GM18951 (cell line): ENCODE measurements around the gene C5orf24.
A peak's percentile ranks its signal among the peaks of the same experiment; 100 is the strongest.
"Not testable (repeated sequence)": the region's sequence is repeated elsewhere in the genome, so short reads cannot be mapped to it uniquely, and the experiment has no call there.

Source experiments
- POLR2A ChIP-seq: IDR thresholded peaks from 4 replicates; pipeline ENCODE4 v1.6.1; 2011; ENCODE audit warnings: mild to moderate bottlenecking; ENCODE audit not compliant: insufficient read length, insufficient read depth; ENCODE audit errors: extremely low read depth
- in situ Hi-C: fragments of 300-500 bp; cut with MboI; formaldehyde crosslinking; loops from one replicate; pipeline ENCODE4 v1.12.0; 2022; ENCODE audit warnings: low sequenced_read_pairs, mixed read lengths, inconsistent platforms; ENCODE audit not compliant: unreplicated experiment

Gene C5orf24

GRCh38 chr5:134837530-134838181 lies 8.1 kb upstream of the C5orf24 start:
- in situ Hi-C loops, result no loop called here
- no peak for TF ChIP-seq POLR2A

- in situ Hi-C loops, result not testable (repeated sequence)
Observed at GRCh38 chr5:134838361-134838760, 7.4 kb upstream of the C5orf24 start.

- no peak for TF ChIP-seq POLR2A
- in situ Hi-C loops, result no loop called here
Observed at GRCh38 chr5:134840811-134841210, 5.0 kb upstream of the C5orf24 start.

- TF ChIP-seq POLR2A, result no peak
- in situ Hi-C loops, result no loop called here
Observed at GRCh38 chr5:134844252-134844651, 1.5 kb upstream of the C5orf24 start.

- in situ Hi-C loops, result no loop called here
- no peak for TF ChIP-seq POLR2A
Observed at GRCh38 chr5:134845335-134845851, 375 bp upstream of the C5orf24 start.

GRCh38 chr5:134846641-134846960 lies 833 bp downstream of the C5orf24 start:
- in situ Hi-C loops, result no loop called here
- TF ChIP-seq POLR2A, result no peak

GRCh38 chr5:134849434-134849933 lies 3.7 kb downstream of the C5orf24 start:
- in situ Hi-C loops, result not testable (repeated sequence)

GRCh38 chr5:134851307-134851923 lies 5.6 kb downstream of the C5orf24 start:
- no peak for TF ChIP-seq POLR2A
- in situ Hi-C loops, result no loop called here

- in situ Hi-C loops, result not testable (repeated sequence)
Observed at GRCh38 chr5:134856465-134856864, 10.7 kb downstream of the C5orf24 start.

GRCh38 chr5:134857401-134857800 lies 11.6 kb downstream of the C5orf24 start:
- no peak for TF ChIP-seq POLR2A
- in situ Hi-C loops, result no loop called here

- TF ChIP-seq POLR2A, result no peak
Observed at GRCh38 chr5:134864707-134865106, 18.9 kb downstream of the C5orf24 start.

GRCh38 chr5:134873494-134873893 lies 27.7 kb downstream of the C5orf24 start:
- TF ChIP-seq POLR2A, result no peak
- in situ Hi-C loops, result no loop called here

More at GRCh38 chr5:134864707-134865106, 18.9 kb downstream of the C5orf24 start:
- in situ Hi-C loops, result no loop called here

GRCh38 chr5:134873987-134874830 lies 28.4 kb downstream of the C5orf24 start, which contains the start of gene TXNDC15:
TSS of gene TXNDC15 (plus strand) at chr5:134874371. CDS start at chr5:134874428, 57 bp downstream.
- in situ Hi-C loops, result no loop called here
- peak; percentile 94 for TF ChIP-seq POLR2A

- no peak for TF ChIP-seq POLR2A
- in situ Hi-C loops, result no loop called here
Observed at GRCh38 chr5:134874831-134875655, 29.3 kb downstream of the C5orf24 start.
